Cardiac septum (tissue), 1 donor: ENCODE results near the gene DPM1. TPM values are rescaled to one million over a fixed set of nuclear protein-coding genes. Genes with fewer than 3 reads are reported as not detected.

ENCODE experiments used
- DNase-seq: peaks from one replicate; pipeline ENCODE4 v3.0.0-alpha.2; 2020; ENCODE audit warnings: low spot score
- intact Hi-C: fragments of 100-400 bp; cut with DNase I; formaldehyde crosslinking; loops from one replicate; pipeline ENCODE4 v1.14.0; 2022
- total RNA-seq: library from RNA; stranded (reverse); fragmentation: NEBNext Ultra II Directional; extraction: Animal tissue kit (Norgen Biotek cat#: 25700); gene quantifications from one replicate; pipeline ENCODE4 v1.2.1, GENCODE V29; 2021
- donor health status: DM: no; HTN: no; CAD: no.

DPM1 gene
- total RNA-seq, 1 donor from 2014 or later = 48.6 TPM

GRCh38 chr20:50911716-50912115 lies 46.6 kb downstream of the DPM1 start:
- intact Hi-C loops = no loop called here

DNA sequence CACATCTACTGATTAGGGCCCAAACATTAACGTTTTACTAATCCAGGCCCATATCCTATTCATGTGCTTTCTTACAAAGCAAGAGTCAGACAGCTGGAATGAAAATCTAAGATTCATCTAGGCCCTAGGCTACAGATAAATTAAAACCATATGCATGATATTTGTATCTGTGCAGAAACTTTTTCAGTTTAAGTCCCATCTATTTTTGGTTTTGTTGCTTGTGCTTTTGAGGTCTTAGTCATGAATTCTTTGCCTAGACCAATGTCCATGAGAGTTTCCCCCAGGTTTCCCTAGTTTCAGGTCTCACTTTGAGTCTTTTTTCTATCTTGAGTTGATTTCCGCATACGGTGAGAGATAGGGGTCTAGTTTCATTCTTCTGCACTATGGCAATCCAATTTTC lies 47.3 kb downstream of the DPM1 start:
- DNase-seq = no peak
- intact Hi-C loops = no loop called here

More at GRCh38 chr20:50911716-50912115, 46.6 kb downstream of the DPM1 start:
- no peak for DNase-seq

GRCh38 chr20:50909413-50909812 lies 48.9 kb downstream of the DPM1 start:
- DNase-seq = no peak
- intact Hi-C loops = no loop called here

- no peak for DNase-seq
- intact Hi-C loops = no loop called here
Observed at GRCh38 chr20:50904067-50904570, 54.2 kb downstream of the DPM1 start.

DNA sequence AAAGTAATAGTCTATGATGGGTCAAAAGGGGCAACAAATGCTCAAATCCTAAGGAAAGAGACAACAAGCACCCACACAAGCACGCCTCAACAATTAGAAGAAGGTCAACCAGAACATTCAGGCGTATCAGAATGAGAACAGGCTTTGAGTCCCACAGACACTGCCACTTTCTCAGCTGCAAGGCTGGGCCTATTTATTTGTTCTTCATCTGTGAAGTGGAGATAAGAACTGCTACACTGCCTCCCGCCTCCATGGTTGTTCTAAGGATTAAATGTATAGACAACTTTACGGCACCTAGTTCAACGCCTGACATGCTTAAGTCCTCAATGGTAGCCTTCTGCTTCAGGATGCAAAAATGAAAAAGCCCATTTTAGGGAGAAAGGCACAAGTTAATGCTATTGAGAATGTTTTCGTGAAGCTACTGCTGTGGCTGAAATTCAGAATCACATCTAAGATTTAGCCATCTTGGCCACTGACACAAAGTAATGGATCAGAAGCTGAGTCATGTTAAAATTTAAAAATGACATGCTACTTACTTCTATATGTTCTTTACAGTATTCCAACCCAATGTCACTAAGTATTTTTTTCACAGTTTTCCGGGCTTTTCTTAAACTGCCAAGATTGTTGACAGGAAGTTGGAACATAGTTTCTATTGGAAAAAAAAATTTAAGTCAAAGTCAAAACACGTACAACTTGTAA lies 54.8 kb downstream of the DPM1 start:
- DNase-seq = no peak
- intact Hi-C loops = no loop called here

- intact Hi-C loops = no loop called here
- no peak for DNase-seq
Observed at GRCh38 chr20:50901301-50901700, 57.0 kb downstream of the DPM1 start.

GRCh38 chr20:50900261-50900660 lies 58.1 kb downstream of the DPM1 start:
- intact Hi-C loops = no loop called here

DNA sequence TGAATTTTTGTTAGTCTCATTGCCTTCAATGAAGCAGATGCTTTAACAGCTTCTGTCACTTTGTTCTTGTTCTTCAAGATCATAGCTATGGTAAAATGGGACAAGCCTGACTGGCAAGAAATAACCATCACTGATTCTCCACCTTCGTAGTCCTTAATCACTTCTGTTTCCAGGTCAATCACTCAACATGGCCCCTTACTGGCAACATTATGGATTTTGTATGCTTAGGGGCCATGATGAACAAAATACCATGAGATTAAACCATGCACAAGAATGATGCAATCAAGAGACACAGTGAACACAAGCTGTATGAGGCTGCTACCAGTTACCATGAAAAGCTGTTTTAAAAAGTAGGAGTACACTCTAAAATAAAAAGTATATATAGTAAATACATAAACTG lies 59.9 kb downstream of the DPM1 start:
- no peak for DNase-seq
- intact Hi-C loops = no loop called here

More at GRCh38 chr20:50900261-50900660, 58.1 kb downstream of the DPM1 start:
- no peak for DNase-seq

- intact Hi-C loops = no loop called here
- no peak for DNase-seq
Observed at GRCh38 chr20:50895111-50895830, 63.1 kb downstream of the DPM1 start.

GRCh38 chr20:50893620-50894019 lies 64.7 kb downstream of the DPM1 start:
- DNase-seq = no peak
- intact Hi-C loops = no loop called here

GRCh38 chr20:50892394-50892793 lies 65.9 kb downstream of the DPM1 start:
- intact Hi-C loops = no loop called here
- no peak for DNase-seq

DNA sequence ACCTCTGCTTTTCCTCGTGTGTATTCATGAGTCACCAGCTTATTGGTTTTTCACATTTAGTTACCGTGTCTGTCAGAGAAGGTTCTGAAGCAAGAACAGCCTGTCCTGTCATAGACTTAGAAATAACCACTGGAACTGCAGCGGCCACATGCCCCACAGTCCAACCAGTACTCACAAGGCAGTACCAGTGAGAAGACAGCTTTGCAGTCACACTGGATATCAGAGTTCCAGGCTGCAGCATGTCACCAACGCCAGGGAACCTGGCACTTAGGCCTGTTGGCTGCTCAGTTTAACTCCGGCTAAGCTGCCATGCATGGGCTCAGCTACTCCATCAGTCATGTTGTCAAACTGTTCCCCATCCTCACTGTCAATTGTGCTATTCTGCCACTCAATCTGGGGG lies 67.2 kb downstream of the DPM1 start:
- intact Hi-C loops = no loop called here
- DNase-seq = no peak

DNA sequence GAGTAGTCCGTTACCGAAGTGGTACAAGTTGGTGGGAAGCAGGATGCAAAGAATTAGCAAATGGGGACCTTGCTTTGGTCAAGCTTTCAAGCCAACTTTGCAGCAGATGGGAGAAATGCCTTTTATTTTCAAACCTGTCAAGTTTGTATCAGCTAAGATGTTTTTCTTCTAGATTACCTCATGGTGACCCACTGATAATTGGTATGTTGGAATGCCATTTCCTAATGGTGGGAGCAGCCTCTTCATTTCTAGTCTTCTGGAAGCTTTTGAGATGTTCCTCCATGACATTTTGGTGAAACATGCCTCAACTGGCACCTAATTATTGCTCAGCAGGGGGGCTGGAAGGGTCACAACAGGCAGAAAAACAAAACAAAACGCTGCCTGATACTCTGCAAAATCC lies 70.8 kb downstream of the DPM1 start:
- intact Hi-C loops = no loop called here
- DNase-seq = no peak

- no peak for DNase-seq
- intact Hi-C loops = no loop called here
Observed at GRCh38 chr20:50886184-50886790, 72.0 kb downstream of the DPM1 start.

DNA sequence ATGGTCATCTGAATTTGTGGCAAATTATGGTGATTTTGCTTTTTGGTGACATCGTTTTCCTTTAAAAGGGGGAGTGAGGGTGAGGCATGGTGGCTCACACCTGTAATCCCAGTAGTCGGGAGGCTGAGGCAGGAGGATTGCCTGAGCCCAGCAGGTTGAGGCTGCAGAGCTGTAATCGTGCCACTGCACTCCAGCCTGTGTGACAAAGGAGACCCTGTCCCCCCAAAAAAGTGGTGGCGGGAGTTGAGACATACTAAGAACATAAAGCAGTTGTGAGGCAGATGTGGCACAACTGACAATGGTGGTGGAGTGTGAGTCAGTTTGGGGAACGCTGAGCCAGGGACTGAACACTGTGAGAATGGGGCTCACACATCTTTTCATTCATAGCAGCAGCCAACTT lies 72.6 kb downstream of the DPM1 start:
- peak; percentile 1 for DNase-seq
- intact Hi-C loops = no loop called here

- no peak for DNase-seq
- intact Hi-C loops = no loop called here
Observed at GRCh38 chr20:50885068-50885467, 73.3 kb downstream of the DPM1 start.

Other genes with a start within 250 kb of the DPM1 start
- gene PARD6B, start 227.0 kb downstream of the DPM1 start, total RNA-seq = 3.7 TPM
- 3.0 TPM for gene BCAS4, start 163.5 kb downstream of the DPM1 start, total RNA-seq
- gene ADNP, start 27.1 kb downstream of the DPM1 start, total RNA-seq = 32.8 TPM
- 2.8 TPM for gene MOCS3, start 286 bp upstream of the DPM1 start, total RNA-seq
- 0.48 TPM for gene KCNG1, start 64.6 kb upstream of the DPM1 start, total RNA-seq